Ectodermal cell (in vitro differentiated cells): ENCODE results near the gene FAM171A2. TPM values are rescaled to one million over a fixed set of nuclear protein-coding genes. Genes with fewer than 3 reads are reported as not detected.

ENCODE experiments used
- H3K27ac ChIP-seq: 2 replicates; pipeline ENCODE4 v1.7.0; 2013; ENCODE audit warnings: mild to moderate bottlenecking, low read depth, low read length; ENCODE audit not compliant: insufficient read depth, poor library complexity, severe bottlenecking
- H3K27me3 ChIP-seq: 2 replicates; pipeline ENCODE4 v1.7.0; 2013; ENCODE audit warnings: mild to moderate bottlenecking, low read length; ENCODE audit not compliant: insufficient read depth, control insufficient read depth, poor library complexity, severe bottlenecking
- H3K36me3 ChIP-seq: one replicate; pipeline ENCODE4 v1.7.0; 2013; ENCODE audit warnings: low read length; ENCODE audit not compliant: control insufficient read depth, insufficient read depth
- H3K4me1 ChIP-seq: one replicate; pipeline ENCODE4 v1.7.0; 2013; ENCODE audit warnings: low read length; ENCODE audit not compliant: control insufficient read depth, insufficient read depth
- H3K4me3 ChIP-seq: 2 replicates; pipeline ENCODE4 v1.7.0; 2013; ENCODE audit warnings: low read depth, low read length, control low read depth; ENCODE audit not compliant: insufficient read depth
- H3K9me3 ChIP-seq: 2 replicates; pipeline ENCODE4 v1.7.0; 2013; ENCODE audit warnings: mild to moderate bottlenecking, low read length, moderate library complexity; ENCODE audit not compliant: control insufficient read depth
- WGBS, 2 experiments: methylation state at CpG; one replicate each; pipeline ENCODE4 v1.1.7; 2013; ENCODE audit warnings: missing lambda C conversion rate in 2 of 2; 5-methylcytosine and 5-hydroxymethylcytosine counted together
- polyA plus RNA-seq, 4 experiments: library from polyadenylated mRNA; stranded (reverse); fragments of 50-300 nt; gene quantifications; one replicate each; pipeline ENCODE4 v1.2.3, GENCODE V29; 2013

Gene FAM171A2
- 49.5 TPM for polyA plus RNA-seq (2013, experiment 1 of 4)
- 54.2 TPM for polyA plus RNA-seq (2013, experiment 2 of 4)
- polyA plus RNA-seq (2013, experiment 3 of 4) = 53.0 TPM
- polyA plus RNA-seq (2013, experiment 4 of 4) = 52.8 TPM

DNA sequence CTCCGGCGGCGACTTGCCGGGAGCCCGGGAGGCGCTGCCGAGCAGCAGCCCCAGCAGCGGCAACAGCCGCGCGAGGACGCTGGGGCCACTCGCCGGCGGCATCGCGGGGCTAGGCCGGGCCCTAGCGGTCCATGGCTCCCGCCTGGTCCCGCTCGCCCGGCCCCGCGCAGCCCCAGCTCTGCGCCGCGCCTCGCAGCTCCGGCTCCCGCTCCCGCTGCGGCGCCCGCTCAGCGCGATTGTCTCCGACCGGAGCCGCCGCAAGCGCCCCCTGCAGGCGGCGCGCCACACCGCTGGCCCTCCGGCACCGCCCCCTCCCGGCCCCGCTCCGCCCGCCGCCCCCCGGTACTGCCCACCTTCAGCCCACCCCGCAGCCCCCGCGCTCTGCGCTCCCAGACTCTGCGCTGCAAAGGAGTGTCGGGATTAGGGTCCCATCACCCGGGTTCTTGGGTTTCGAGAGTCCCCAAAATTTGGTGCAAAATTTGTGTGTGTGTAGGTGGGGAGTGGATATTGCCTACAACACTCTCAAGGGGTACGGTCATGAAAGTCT is at the start of gene FAM171A2:
TSS of gene FAM171A2 (minus strand) at position 241 of the 547 bp plus-strand sequence. CDS start at position 102, 139 bp downstream.
- WGBS, 2 experiments = 1% methylated on average over 63 of the region's 63 CpGs
- Histone ChIP-seq H3K4me3 (peak within 1 kb of the TSS; percentile 93), H3K36me3 (peaks cover 4% of the 10 kb centered on the region), H3K27me3 (peaks cover 15% of the 10 kb centered on the region), H3K9me3 (no peaks in the 10 kb centered on the region), H3K4me1 (peaks cover 26% of the 10 kb centered on the region), H3K27ac (no peak within 1 kb of the TSS)

DNA sequence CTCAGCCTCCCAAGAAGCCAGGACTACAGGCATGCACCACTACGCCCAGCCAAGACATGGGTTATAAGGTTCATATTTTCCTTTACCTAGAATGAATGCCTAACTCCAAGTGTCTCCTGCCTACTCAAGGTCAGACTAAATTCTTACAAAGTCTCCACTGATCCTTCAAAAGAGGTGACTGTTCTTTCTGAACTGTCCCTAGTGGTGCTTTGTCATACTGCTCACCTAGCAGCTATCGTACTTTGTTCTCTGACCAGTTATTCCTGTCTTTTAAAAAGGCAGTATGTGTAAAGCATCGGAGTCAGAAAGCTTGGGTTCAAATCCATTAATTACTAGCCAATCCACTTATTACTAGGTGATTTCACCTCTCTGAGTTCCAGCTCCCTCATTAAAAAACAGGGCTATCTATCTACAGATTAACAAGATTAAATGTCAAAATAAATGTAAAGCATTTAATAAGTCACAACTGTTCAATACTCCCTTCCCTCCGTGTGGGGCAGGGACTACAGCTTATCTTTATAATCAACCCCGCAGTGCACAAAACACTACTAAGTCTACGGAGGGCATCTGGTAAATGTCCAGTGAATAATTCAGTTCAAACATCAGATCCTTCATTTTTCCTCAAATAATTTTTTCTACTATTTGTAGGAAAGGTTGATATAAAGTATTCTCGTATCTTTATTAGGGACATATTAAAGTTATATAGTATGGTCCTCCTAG is 45.8 kb upstream of the FAM171A2 start:
- WGBS, 2 experiments = 82 to 98% methylated on average over 5 to 6 of the region's 7 CpGs
- Histone ChIP-seq H3K27ac (no peak overlapping the region), H3K4me1 (no peaks in the 10 kb centered on the region), H3K4me3 (no peak overlapping the region), H3K27me3 (no peaks in the 10 kb centered on the region), H3K36me3 (peaks cover 2% of the 10 kb centered on the region), H3K9me3 (no peaks in the 10 kb centered on the region)

DNA sequence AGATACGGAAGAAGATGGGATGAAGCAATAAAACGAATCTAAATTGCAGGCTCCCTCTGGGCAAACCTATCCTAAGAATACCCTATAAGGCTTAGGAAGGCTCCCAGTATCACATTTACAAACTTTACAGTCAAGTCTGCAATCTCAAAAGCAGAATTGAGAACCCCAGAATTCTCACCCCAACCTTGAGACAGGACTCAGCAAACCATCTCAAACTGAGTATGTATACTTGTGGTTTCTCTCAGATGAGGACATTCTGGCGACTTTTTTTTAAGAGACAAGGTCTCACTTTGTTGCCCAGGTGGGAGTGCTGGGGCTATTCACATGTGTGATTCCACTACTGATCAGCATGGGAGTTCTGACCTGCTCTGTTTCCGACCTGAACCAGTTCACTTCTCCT is 45.1 kb upstream of the FAM171A2 start:
- WGBS, 2 experiments = 96 to 98% methylated on average over 4 of the region's 4 CpGs
- H3K9me3 ChIP-seq = no peaks in the 10 kb centered on the region

DNA sequence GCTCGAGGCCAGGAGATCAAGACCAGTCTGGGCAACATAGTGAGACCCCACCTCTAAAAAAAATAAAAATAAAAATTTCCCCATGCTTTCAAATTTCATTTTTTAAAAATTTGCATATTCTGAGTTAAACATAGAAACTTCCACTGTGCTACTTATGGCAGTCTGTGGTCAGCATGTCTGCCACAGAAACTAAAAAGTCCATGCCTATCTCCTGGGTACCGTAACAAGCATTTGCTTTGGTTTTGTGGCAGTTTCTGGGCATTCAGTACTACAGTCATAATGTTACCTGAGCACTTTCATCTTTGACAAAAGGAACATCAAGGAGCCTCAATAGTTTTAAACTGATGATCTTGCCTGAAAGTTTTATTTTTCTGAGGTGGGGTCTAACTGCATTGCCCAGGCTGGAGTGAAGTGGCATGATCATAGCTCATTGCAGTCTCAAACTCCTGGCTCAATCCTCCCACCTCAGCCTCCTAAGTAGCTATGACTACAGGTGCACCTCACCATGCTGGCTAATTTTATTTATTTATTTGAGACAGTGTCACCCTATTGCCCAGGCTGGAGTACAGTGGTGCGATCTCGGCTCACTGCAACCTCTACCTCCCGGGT is 39.0 kb upstream of the FAM171A2 start:
- Histone ChIP-seq H3K4me3 (no peak overlapping the region), H3K4me1 (no peaks in the 10 kb centered on the region), H3K27ac (no peak overlapping the region), H3K36me3 (peaks cover 37% of the 10 kb centered on the region), H3K9me3 (no peaks in the 10 kb centered on the region), H3K27me3 (no peaks in the 10 kb centered on the region)
- WGBS, 2 experiments = 91 to 97% methylated on average over 5 of the region's 5 CpGs

More for the DNA sequence above, 45.1 kb upstream of the FAM171A2 start:
- no peak overlapping the region for H3K27ac ChIP-seq
- peaks cover 3% of the 10 kb centered on the region for H3K36me3 ChIP-seq
- no peaks in the 10 kb centered on the region for H3K27me3 ChIP-seq
- H3K4me3 ChIP-seq = no peak overlapping the region
- no peaks in the 10 kb centered on the region for H3K4me1 ChIP-seq

DNA sequence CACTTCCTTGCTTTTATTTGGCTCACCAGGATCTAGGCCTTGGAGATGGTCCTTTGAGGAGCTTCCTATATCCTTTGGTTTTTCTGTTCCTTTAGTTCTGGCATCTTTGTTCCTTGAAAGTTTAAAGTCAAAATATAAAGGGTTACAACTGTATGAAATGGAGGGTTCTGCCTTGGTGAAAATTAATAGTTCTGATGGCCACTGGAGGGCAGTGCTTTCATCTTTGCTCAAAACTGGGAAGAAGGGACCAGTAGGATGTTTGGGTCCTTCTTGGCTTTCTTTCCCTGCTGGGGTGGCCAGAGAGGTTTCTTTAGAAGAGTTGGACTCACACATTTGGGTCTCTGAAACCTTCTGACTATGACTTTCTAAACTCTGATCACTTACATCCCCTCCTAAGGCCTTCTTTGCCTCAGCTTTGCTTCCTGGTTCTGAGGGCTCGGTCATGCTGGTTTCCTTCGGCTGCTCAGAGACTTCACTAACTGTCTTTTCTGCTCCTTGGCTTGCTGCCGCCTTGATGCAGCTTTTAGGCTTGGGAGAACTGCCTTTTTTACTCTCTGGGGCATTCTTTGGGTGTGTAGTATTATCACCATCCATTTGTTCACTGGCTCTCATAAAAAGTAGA is 36.7 kb upstream of the FAM171A2 start:
- Histone ChIP-seq H3K4me3 (no peak overlapping the region), H3K27ac (peak overlapping the region; percentile 36), H3K4me1 (no peaks in the 10 kb centered on the region), H3K36me3 (peaks cover 42% of the 10 kb centered on the region), H3K9me3 (no peaks in the 10 kb centered on the region), H3K27me3 (no peaks in the 10 kb centered on the region)
- 90% methylated on average over 3 of the region's 3 CpGs for WGBS, 2 experiments

DNA sequence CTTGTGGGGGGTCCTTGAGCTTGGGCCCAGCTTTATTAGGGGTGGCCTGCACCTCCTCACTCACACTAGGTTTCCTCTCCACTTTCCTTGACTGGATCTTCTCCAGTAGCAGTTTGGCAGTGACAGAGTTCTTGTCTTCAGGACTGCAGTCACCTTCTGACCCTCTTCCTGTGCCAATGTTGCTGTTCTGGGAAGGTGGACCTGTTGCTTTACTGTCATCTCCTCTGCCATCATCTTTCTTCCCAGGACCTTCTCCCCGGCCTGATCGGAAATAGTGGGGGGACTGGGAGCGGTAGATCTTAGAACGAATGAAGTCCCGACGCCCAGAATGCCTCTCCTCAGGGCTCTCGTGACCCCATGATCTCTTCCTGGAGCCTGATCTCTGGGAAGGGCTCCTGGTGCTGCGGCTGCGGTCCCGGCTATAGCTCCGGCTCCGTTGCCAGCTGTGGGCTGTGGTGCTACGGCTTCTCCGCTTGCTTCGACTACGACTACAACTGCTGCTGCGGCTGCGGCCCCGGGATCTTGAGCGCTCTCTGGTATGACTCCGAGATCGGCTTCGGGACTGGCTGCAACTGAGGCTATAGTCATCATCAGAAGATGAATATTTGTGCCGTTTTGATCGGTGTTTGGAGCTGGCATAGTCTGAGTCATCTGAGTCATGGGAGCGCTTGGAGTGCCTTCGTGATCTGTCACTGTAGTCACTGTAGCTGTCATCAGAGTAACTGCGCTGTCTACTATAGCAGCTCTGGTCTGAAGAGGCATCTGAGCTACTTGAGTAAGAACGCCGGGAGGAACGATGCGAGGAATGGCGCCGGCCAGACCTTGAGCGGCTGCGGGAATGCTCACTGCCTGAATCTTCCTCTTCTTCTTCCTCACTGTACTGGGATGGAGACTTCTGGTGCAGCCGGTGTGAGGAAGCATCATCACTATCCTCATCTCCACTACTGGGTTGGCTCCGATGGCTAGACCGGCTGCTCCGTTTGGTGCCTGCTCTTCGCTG is 35.3 kb upstream of the FAM171A2 start:
- no peak overlapping the region for H3K27ac ChIP-seq
- no peaks in the 10 kb centered on the region for H3K27me3 ChIP-seq
- no peak overlapping the region for H3K4me3 ChIP-seq
- no peaks in the 10 kb centered on the region for H3K4me1 ChIP-seq
- no peaks in the 10 kb centered on the region for H3K9me3 ChIP-seq
- peaks cover 40% of the 10 kb centered on the region for H3K36me3 ChIP-seq
- 97% methylated on average over 41 of the region's 41 CpGs for WGBS, 2 experiments

DNA sequence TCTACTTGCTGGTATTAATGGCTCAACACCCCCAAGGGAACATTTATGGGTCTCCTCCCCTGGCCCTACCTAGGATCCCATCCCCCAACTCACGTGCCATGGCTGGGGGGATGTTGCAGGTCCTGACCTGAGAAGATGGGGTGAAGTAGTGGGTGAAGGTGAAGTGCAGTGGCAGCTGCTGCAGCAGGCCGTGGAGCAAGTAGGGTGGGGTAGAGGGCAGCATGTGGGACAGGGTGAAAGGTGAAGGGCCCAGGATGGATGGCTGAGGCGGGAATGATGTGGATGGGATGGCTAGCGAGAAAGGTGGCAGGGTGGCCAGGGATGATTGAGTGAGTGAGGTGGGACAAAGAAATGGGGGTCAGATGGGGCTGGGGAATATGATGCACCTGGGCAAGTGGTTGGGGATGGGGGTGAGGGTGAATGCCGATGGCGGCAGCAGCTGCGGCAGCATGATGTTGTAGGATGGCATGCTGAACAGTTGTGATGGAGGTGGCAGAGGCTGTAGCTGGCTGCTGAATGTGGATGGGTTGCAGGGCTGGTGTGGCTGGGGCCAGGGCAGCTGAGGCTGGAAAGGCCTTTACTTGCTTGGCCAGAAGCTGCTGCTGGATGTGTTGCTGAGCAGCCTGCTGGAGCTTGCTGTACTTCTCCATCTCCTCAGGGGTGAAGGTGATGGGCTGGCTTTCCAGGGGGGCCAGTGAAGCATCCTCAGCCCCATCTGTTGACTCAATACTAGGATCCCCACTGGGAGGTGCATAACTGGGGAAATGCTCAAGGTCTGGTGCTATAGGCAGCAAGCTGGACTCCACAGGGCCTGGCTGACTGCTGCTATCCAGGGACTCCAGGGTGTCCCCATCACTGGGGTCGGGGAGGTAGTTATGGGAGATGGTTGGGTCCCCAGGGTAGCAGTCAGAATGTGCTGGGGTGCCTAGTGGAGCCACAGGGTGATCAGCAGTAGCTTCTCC is 34.1 kb upstream of the FAM171A2 start:
- WGBS, 2 experiments = 95 to 96% methylated on average over 8 of the region's 8 CpGs
- H3K4me3 ChIP-seq = no peak overlapping the region
- H3K36me3 ChIP-seq = peaks cover 33% of the 10 kb centered on the region
- no peak overlapping the region for H3K27ac ChIP-seq
- no peaks in the 10 kb centered on the region for H3K27me3 ChIP-seq
- no peaks in the 10 kb centered on the region for H3K4me1 ChIP-seq
- H3K9me3 ChIP-seq = no peaks in the 10 kb centered on the region

DNA sequence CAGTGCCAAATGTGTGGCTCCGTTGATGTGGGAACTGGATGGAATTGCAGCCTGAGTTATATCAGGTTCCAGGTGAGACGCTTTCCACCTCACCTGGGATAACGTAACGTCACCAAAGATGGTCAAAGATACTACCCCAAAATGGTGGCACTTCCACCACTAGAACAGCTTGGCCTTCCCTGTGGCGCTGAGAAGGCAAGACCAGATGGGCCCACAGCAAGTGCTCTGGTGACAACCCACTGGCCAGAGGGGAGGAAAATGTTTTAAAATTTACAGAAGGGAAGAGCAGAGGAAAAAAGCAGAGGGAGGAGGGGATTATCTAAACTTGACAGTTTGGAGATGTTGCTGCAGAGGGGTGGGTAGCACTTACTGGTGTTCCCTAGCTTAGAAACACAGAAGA is 33.3 kb upstream of the FAM171A2 start:
- H3K4me1 ChIP-seq = no peaks in the 10 kb centered on the region
- no peaks in the 10 kb centered on the region for H3K9me3 ChIP-seq
- 89 to 94% methylated on average over 5 of the region's 5 CpGs for WGBS, 2 experiments
- H3K27ac ChIP-seq = no peak overlapping the region
- H3K4me3 ChIP-seq = no peak overlapping the region
- H3K36me3 ChIP-seq = peaks cover 30% of the 10 kb centered on the region
- no peaks in the 10 kb centered on the region for H3K27me3 ChIP-seq

DNA sequence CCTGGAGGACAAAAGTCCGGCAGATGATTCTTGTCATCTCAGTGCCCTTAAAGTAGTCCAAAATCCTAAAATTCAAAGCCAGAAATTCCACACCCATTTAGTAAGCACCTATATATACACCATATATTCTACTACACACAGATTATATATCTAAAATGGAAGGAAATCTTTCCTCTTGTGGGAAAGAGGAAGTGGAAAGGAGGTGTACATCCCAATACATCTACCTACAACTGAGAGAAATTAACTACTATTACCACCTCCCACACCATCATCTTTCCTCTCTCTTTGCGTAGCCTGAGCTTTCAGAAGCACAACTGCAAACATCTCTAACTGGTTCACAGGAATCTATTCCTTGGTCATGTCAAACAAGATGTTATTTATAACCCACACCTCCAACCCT is 31.2 kb upstream of the FAM171A2 start:
- no peaks in the 10 kb centered on the region for H3K27me3 ChIP-seq
- no peaks in the 10 kb centered on the region for H3K9me3 ChIP-seq
- H3K27ac ChIP-seq = no peak overlapping the region
- no peaks in the 10 kb centered on the region for H3K4me1 ChIP-seq
- no peak overlapping the region for H3K4me3 ChIP-seq
- WGBS, 2 experiments = 91 to 95% methylated on average over 2 of the region's 2 CpGs
- H3K36me3 ChIP-seq = peaks cover 19% of the 10 kb centered on the region
